H1 (cell line): ENCODE data around the gene NAA38. TPM values are rescaled to one million over a fixed set of nuclear protein-coding genes. Genes with fewer than 3 reads are reported as not detected.

Source experiments
- CTBP2 ChIP-seq: IDR thresholded peaks from 2 replicates; pipeline ENCODE4 v1.7.0; 2011; ENCODE audit warnings: borderline replicate concordance, mild to moderate bottlenecking, moderate library complexity, mixed read lengths, low read length; ENCODE audit not compliant: insufficient read depth, insufficient read length
- CTCF ChIP-seq, 3 experiments: IDR thresholded peaks; 1 replicate in 2 of 3; 2 replicates in 1 of 3; pipeline versions ENCODE4 v1.5.1 to v1.6.1; 2011; ENCODE audit warnings: low read length in 3 of 3, mild to moderate bottlenecking in 3 of 3, inconsistent platforms in 2 of 3, low read depth in 1 of 3, moderate library complexity in 1 of 3; ENCODE audit not compliant: insufficient read depth in 1 of 3; ENCODE audit errors: control extremely low read depth in 1 of 3
- KDM4A ChIP-seq: IDR thresholded peaks from one replicate; pipeline ENCODE4 v1.7.1; 2012; ENCODE audit warnings: low read depth, mild to moderate bottlenecking, moderate library complexity, low read length, inconsistent platforms; ENCODE audit not compliant: severe bottlenecking
- POLR2A ChIP-seq, 2 experiments: IDR thresholded peaks; 1 replicate in 1 of 2; 2 replicates in 1 of 2; pipeline ENCODE4 v1.6.1; 2011; ENCODE audit warnings: low read depth in 2 of 2, low read length in 2 of 2, mild to moderate bottlenecking in 2 of 2; ENCODE audit errors: control extremely low read depth in 1 of 2
- RNF2 ChIP-seq: fragments of 200-900, 300-1000 bp; sonication (generic); IDR thresholded peaks from 2 replicates; pipeline ENCODE4 v1.7.1; 2016; ENCODE audit warnings: borderline replicate concordance, low read depth, mild to moderate bottlenecking, antibody characterized with exemption, low read length; ENCODE audit not compliant: poor library complexity, severe bottlenecking; ENCODE audit errors: missing control alignments
- RXRA ChIP-seq: IDR thresholded peaks from 2 replicates; pipeline ENCODE4 v1.6.1; 2011; ENCODE audit warnings: low read depth, mild to moderate bottlenecking, low read length, moderate library complexity; ENCODE audit not compliant: insufficient read depth
- TBP ChIP-seq: IDR thresholded peaks from 2 replicates; pipeline ENCODE4 v1.6.1; 2011; ENCODE audit warnings: low read depth, low read length, improper control_type of control experiment
- polyA plus RNA-seq, 7 experiments: library from polyadenylated mRNA; depleted of rRNA in 3 of 7; stranded (reverse) in 5 of 7; unstranded in 2 of 7; fragments of >200 nt in 5 of 7; fragments of 200-250 nt in 2 of 7; gene quantifications; 1 replicate in 5 of 7; 2 replicates in 1 of 7; 4 replicates in 1 of 7; pipeline versions ENCODE4 v1.2.1 to v1.2.3, GENCODE V29; 2011 to 2013; ENCODE audit warnings: missing spikeins in 2 of 7, mixed read lengths in 2 of 7
- total RNA-seq: library from RNA; stranded (reverse); fragmentation: NEBNext Ultra II Directional; extraction: Animal tissue kit (Norgen Biotek cat#: 25700); gene quantifications from 2 replicates; pipeline ENCODE4 v1.2.1, GENCODE V29; 2021

Gene NAA38
- total and polyA plus RNA-seq, 2 of the 8 experiments (the other 6 are each of a cell fraction or from before 2014, with no cell fraction given): 30.2 to 109 TPM

GRCh38 chr17:7887482-7888183 is 30.3 kb upstream of the NAA38 start (continued):
- TF ChIP-seq CTCF (IDR thresholded peaks at IDR 0.05; ENCODE audit: control extremely low read depth in 1 of 3, insufficient read depth in 1 of 3, low read depth in 1 of 3, low read length in 3 of 3) (no peak), TBP (0 out of 2 replicates have a peak, but pooled peaks have one; percentile 12), CTBP2 (no peak), KDM4A (peak; percentile 40), POLR2A (IDR thresholded peaks at IDR 0.05; ENCODE audit: control extremely low read depth in 1 of 2, low read depth in 2 of 2, low read length in 2 of 2) (peak in 1 of 2 experiments; percentile 57; a peak in 1 of 3 replicates), RNF2 (no peak), RXRA (no peak)
